A549 treated with GW870086 at 1 μM for 4 hours (cell line): ENCODE measurements around the gene TRIM60. TPM values are rescaled to one million over a fixed set of nuclear protein-coding genes. Genes with fewer than 3 reads are reported as not detected.

Source experiments
- total RNA-seq: library from RNA; stranded (reverse); fragments of 200-300 nt; extraction: Qiagen RNA extraction; gene quantifications from 5 replicates; pipeline ENCODE4 v1.2.3, GENCODE V29; 2022; ENCODE audit warnings: low read depth

The TRIM60 gene
- not detected in 5 replicates for total RNA-seq

GRCh38 chr4:165031436-165032211, at the start of gene TRIM60:
Gene TRIM60 (plus strand): TSS chr4:165031999. CDS start chr4:165040073, 8,074 bp downstream.

GRCh38 chr4:165053645-165054044, 21.8 kb downstream of the TRIM60 start, which contains the start of gene TRIM75:
Gene TRIM75 (plus strand): TSS chr4:165053866. CDS start chr4:165059148, 5,282 bp downstream.

Other genes starting within 250 kb of the TRIM60 start
- gene APELA, start 154.8 kb upstream of the TRIM60 start, total RNA-seq, result not detected in 5 replicates
- gene TRIM61, start 54.3 kb upstream of the TRIM60 start, total RNA-seq, result not detected in 5 replicates
- gene TRIM75, start 21.9 kb downstream of the TRIM60 start, total RNA-seq, result not detected in 5 replicates
- gene TMEM192, start 80.9 kb downstream of the TRIM60 start, total RNA-seq, result 6.8 to 9.2 TPM (median 8.2 TPM) in 5 replicates
- 12.5 to 17.4 TPM (median 15.8 TPM) in 5 replicates for gene KLHL2, start 175.6 kb downstream of the TRIM60 start, total RNA-seq